Endothelial cell of umbilical vein (primary cell): ENCODE measurements around the gene NFKB2. TPM values are rescaled to one million over a fixed set of nuclear protein-coding genes. Genes with fewer than 3 reads are reported as not detected.

Experiments
- BruUV-seq: library from RNA; stranded (reverse); fragments of 400-500 nt; replicated peaks from 2 replicates; lab custom pipeline; 2021; lab: Mats Ljungman, UMichigan
- CTCF ChIA-PET: fragments of 300-600, 350-600 bp; sonication (Branson Sonifier 250); formaldehyde crosslinking; loops from one replicate; lab custom pipeline; 2021; ENCODE audit warnings: antibody characterized with exemption, inconsistent platforms; lab: Charles Lee
- POLR2A ChIA-PET: fragments of 300-600, 350-600 bp; sonication (Branson Sonifier 250); formaldehyde crosslinking; loops from one replicate; lab custom pipeline; 2021; ENCODE audit warnings: antibody characterized with exemption, inconsistent platforms; lab: Charles Lee
- DNase-seq: peaks from one replicate; pipeline ENCODE4 v3.0.0-alpha.2; 2011; ENCODE audit warnings: low read depth, low spot score
- FAIRE-seq: peaks from 2 replicates; lab custom pipeline; 2011; peaks lifted over from hg19 to GRCh38; lab: Jason Lieb, UNC
- H2AFZ ChIP-seq: 2 replicates; pipeline ENCODE4 v1.6.0; 2012; ENCODE audit warnings: low read depth, low read length, control low read depth, inconsistent platforms
- H3K27ac ChIP-seq: 2 replicates; pipeline ENCODE4 v1.5.1; 2011; ENCODE audit warnings: low read depth, mild to moderate bottlenecking, control low read depth, low read length, moderate library complexity; ENCODE audit not compliant: insufficient read depth
- H3K27me3 ChIP-seq, 2 experiments: 2 replicates each; pipeline versions ENCODE4 v1.6.0 to v1.6.1; 2011; ENCODE audit warnings: low read length in 2 of 2, mixed read lengths in 1 of 2; ENCODE audit not compliant: control insufficient read depth in 2 of 2, insufficient read depth in 2 of 2
- H3K36me3 ChIP-seq, 2 experiments: 2 replicates in 1 of 2; 3 replicates in 1 of 2; pipeline ENCODE4 v1.5.1; 2011; ENCODE audit warnings: low read length in 2 of 2, mild to moderate bottlenecking in 1 of 2, moderate library complexity in 1 of 2; ENCODE audit not compliant: control insufficient read depth in 2 of 2, insufficient read depth in 2 of 2; ENCODE audit errors: extremely low read depth in 1 of 2
- H3K4me1 ChIP-seq: 3 replicates; pipeline ENCODE4 v1.5.1; 2011; ENCODE audit warnings: mild to moderate bottlenecking, low read length; ENCODE audit not compliant: control insufficient read depth, insufficient read depth; ENCODE audit errors: extremely low read depth
- H3K4me2 ChIP-seq: 2 replicates; pipeline ENCODE4 v1.6.1; 2011; ENCODE audit warnings: low read length, control low read depth, mixed read lengths; ENCODE audit not compliant: insufficient read depth
- H3K4me3 ChIP-seq, 3 experiments: fragments of 200-600 bp in 1 of 3; sonication (generic), shearing (Covaris generic) in 1 of 3; replicated peaks in 1 of 3; 2 replicates each; pipeline ENCODE4 v1.5.1; 2011 to 2016; ENCODE audit warnings: control low read depth in 3 of 3, low read length in 3 of 3, mild to moderate bottlenecking in 2 of 3, inconsistent platforms in 1 of 3, low read depth in 1 of 3, moderate library complexity in 1 of 3; ENCODE audit not compliant: insufficient read depth in 1 of 3
- H3K79me2 ChIP-seq: 2 replicates; pipeline ENCODE4 v1.6.0; 2012; ENCODE audit warnings: low read length, inconsistent platforms; ENCODE audit not compliant: control insufficient read depth, insufficient read depth
- H3K9ac ChIP-seq: replicated peaks from 2 replicates; pipeline ENCODE3; 2011; ENCODE audit warnings: low read length, control low read depth; ENCODE audit not compliant: insufficient read depth; ENCODE audit errors: extremely low read depth
- H3K9me1 ChIP-seq: replicated peaks from 3 replicates; pipeline ENCODE4 v1.6.0; 2011; ENCODE audit warnings: mild to moderate bottlenecking, low read length; ENCODE audit not compliant: control insufficient read depth, insufficient read depth; ENCODE audit errors: extremely low read depth
- H3K9me3 ChIP-seq: replicated peaks from 2 replicates; pipeline ENCODE4 v1.5.1; 2012; ENCODE audit warnings: low read length, inconsistent platforms; ENCODE audit not compliant: control insufficient read depth, insufficient read depth
- H4K20me1 ChIP-seq: replicated peaks from 2 replicates; pipeline ENCODE3; 2011; ENCODE audit warnings: mild to moderate bottlenecking, low read length; ENCODE audit not compliant: control insufficient read depth, insufficient read depth; ENCODE audit errors: extremely low read depth
- EZH2 ChIP-seq: IDR thresholded peaks from 2 replicates; pipeline ENCODE4 v1.6.1; 2012; ENCODE audit warnings: borderline replicate concordance, low read depth, mild to moderate bottlenecking, moderate library complexity, low read length, inconsistent platforms; ENCODE audit not compliant: severe bottlenecking
- FOS ChIP-seq: IDR thresholded peaks from 2 replicates; pipeline ENCODE4 v1.6.1; 2011; ENCODE audit warnings: mild to moderate bottlenecking, low read length, moderate library complexity, borderline replicate concordance; ENCODE audit not compliant: insufficient read depth
- GATA2 ChIP-seq: IDR thresholded peaks from 2 replicates; pipeline ENCODE4 v1.7.0; 2011; ENCODE audit warnings: low read depth, mild to moderate bottlenecking, moderate library complexity, mixed read lengths, low read length; ENCODE audit not compliant: insufficient read length, insufficient read depth
- JUN ChIP-seq: IDR thresholded peaks from 2 replicates; pipeline ENCODE4 v1.6.1; 2011; ENCODE audit warnings: borderline replicate concordance, low read depth; ENCODE audit not compliant: insufficient read length, insufficient read depth
- MYC ChIP-seq: IDR thresholded peaks from one replicate; pipeline ENCODE4 v1.6.1; 2011; ENCODE audit warnings: mild to moderate bottlenecking, low read depth, low read length
- POLR2A ChIP-seq: IDR thresholded peaks from 2 replicates; pipeline ENCODE4 v1.6.1; 2012; ENCODE audit warnings: low read depth, mild to moderate bottlenecking, control low read depth, low read length
- POLR2AphosphoS5 ChIP-seq: IDR thresholded peaks from 2 replicates; pipeline ENCODE4 v1.6.1; 2012; ENCODE audit warnings: low read depth, mild to moderate bottlenecking, control low read depth, low read length, moderate library complexity; ENCODE audit not compliant: insufficient read depth
- dilution Hi-C: fragments of 300-500 bp; cut with MboI; formaldehyde crosslinking; loops from one replicate; pipeline ENCODE4 v1.15.0; 2019; ENCODE audit warnings: low sequenced_read_pairs; ENCODE audit not compliant: extremely low pct_ligation_motif_present
- intact Hi-C: fragments of 100-400 bp; cut with micrococcal nuclease; formaldehyde crosslinking; loops from one replicate; pipeline ENCODE4 v1.10.0; 2022
- polyA plus RNA-seq, 4 experiments: library from polyadenylated mRNA; depleted of rRNA in 3 of 4; stranded (reverse) in 3 of 4; unstranded in 1 of 4; fragments of >200 nt; gene quantifications; 2 replicates each; pipeline versions ENCODE4 v1.2.1 to v1.2.3, GENCODE V29; 2011 to 2012; ENCODE audit warnings: missing spikeins in 1 of 4
- total RNA-seq: library from RNA; stranded (reverse); gene quantifications from 2 replicates; pipeline ENCODE4 v1.2.3, GENCODE V29; 2021
- TF ChIP-seq, protein P1 (sequence below): IDR thresholded peaks from 2 replicates; pipeline ENCODE4 v1.6.1; 2011; ENCODE audit not compliant: insufficient read depth, insufficient read length
- TF ChIP-seq, protein P2 (sequence below), 2 donors: IDR thresholded peaks; 1 replicate in 1 of 2; 2 replicates in 1 of 2; pipeline ENCODE4 v1.5.1; 2011; ENCODE audit warnings: low read length in 2 of 2, mild to moderate bottlenecking in 2 of 2, moderate library complexity in 2 of 2, control low read depth in 1 of 2, inconsistent platforms in 1 of 2, low read depth in 1 of 2; ENCODE audit not compliant: insufficient read depth in 1 of 2; ENCODE audit errors: extremely low read depth in 1 of 2

Gene NFKB2
- total and polyA plus RNA-seq, 2 donors (not counting 3 experiments of a cell fraction or from before 2014, with no cell fraction given) = 21.0 to 25.6 TPM

DNA sequence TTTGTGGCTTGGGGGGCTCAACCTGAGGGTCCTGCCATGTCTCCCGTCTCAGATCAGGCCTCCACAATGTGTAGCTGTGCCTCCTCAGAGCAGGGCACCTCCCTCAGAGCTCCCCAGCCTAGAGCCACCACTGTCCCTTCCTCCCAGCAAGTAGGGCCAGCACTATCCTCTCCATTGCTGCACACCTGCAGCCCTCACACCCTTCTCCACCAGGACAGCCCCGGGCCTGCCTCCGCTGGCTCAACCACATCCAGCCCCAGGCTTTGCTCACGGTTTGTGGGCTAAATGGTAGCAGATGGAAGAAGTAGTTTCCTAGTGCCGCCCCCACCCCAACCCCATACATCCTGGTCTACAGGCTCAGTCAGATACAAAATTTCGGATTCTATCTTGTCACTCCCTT is 10.1 kb downstream of the NFKB2 start:
- no peak for FAIRE-seq
- Histone ChIP-seq H3K36me3 (peaks cover 0 to 15% of the 10 kb centered on the region in 2 experiments), H3K79me2 (no peaks in the 10 kb centered on the region), H3K4me3 (no peak overlapping the region), H3K9me1 (no peaks in the 10 kb centered on the region), H3K27me3 (peaks cover 26 to 27% of the 10 kb centered on the region in 2 experiments), H3K9ac (no peak overlapping the region), H3K27ac (no peak overlapping the region), H2AFZ (no peak overlapping the region), H3K9me3 (no peaks in the 10 kb centered on the region), H3K4me1 (no peaks in the 10 kb centered on the region), H3K4me2 (no peak overlapping the region), H4K20me1 (no peaks in the 10 kb centered on the region)
- TF ChIP-seq MYC (no peak), FOS (no peak), JUN (no peak), EZH2 (no peak), POLR2AphosphoS5 (no peak), GATA2 (no peak), POLR2A (no peak)
- TF ChIP-seq, protein P1, sequence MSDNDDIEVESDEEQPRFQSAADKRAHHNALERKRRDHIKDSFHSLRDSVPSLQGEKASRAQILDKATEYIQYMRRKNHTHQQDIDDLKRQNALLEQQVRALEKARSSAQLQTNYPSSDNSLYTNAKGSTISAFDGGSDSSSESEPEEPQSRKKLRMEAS = no peak
- TF ChIP-seq, protein P2, sequence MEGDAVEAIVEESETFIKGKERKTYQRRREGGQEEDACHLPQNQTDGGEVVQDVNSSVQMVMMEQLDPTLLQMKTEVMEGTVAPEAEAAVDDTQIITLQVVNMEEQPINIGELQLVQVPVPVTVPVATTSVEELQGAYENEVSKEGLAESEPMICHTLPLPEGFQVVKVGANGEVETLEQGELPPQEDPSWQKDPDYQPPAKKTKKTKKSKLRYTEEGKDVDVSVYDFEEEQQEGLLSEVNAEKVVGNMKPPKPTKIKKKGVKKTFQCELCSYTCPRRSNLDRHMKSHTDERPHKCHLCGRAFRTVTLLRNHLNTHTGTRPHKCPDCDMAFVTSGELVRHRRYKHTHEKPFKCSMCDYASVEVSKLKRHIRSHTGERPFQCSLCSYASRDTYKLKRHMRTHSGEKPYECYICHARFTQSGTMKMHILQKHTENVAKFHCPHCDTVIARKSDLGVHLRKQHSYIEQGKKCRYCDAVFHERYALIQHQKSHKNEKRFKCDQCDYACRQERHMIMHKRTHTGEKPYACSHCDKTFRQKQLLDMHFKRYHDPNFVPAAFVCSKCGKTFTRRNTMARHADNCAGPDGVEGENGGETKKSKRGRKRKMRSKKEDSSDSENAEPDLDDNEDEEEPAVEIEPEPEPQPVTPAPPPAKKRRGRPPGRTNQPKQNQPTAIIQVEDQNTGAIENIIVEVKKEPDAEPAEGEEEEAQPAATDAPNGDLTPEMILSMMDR (IDR thresholded peaks at IDR 0.05; ENCODE audit: extremely low read depth in 1 of 2, insufficient read depth in 1 of 2, low read depth in 1 of 2, low read length in 2 of 2) = no peak
- dilution Hi-C loops (no loop called here), intact Hi-C loops (no loop called here)
- DNase-seq = no peak
- BruUV-seq = no TSS peak
- POLR2A ChIA-PET = interaction anchor here (0.6 kb wide), 1 partner anchor 11 kb away, joined by 3 read pairs; no protein-coding TSS in a partner anchor
- CTCF ChIA-PET = interaction anchor here (1.0 to 5.8 kb wide), 5 partner anchors 11 to 237 kb away, joined by 3 to 51 read pairs (median 37); partner anchors contain the start of genes FBXL15 and NFKB2
